Measurements from ENCODE around the gene PNPLA7. TPM values are rescaled to one million over a fixed set of nuclear protein-coding genes. Genes with fewer than 3 reads are reported as not detected.

The PNPLA7 gene
- polyA plus RNA-seq, 1 of the 3 experiments (the other 2 are of a cell fraction): 0.99 TPM

GRCh38 chr9:137580954-137581322, 30.7 kb upstream of the PNPLA7 start:
- no peak for DNase-seq
- POLR2A ChIA-PET: interaction anchor here (0.7 kb wide), 1 partner anchor 11 kb away, joined by 8 read pairs; no protein-coding TSS in a partner anchor
- Histone ChIP-seq H3K4me1 (ENCODE audit: control insufficient read depth in 1 of 2, insufficient read depth in 2 of 2, low read depth in 1 of 2, low read length in 1 of 2) (peaks cover 6 to 14% of the 10 kb centered on the region in 2 experiments; a peak in 3 of 4 replicates), H3K36me3 (replicated peaks in 1 of 2; ENCODE audit: control insufficient read depth in 1 of 2, insufficient read depth in 2 of 2, low read length in 1 of 2) (peaks cover 9 to 50% of the 10 kb centered on the region in 2 experiments), H3K9ac (no peak overlapping the region), H3K79me2 (ENCODE audit: insufficient read depth) (peaks cover 27% of the 10 kb centered on the region), H2AFZ (ENCODE audit: low read depth) (no peak overlapping the region), H3K27me3 (ENCODE audit: insufficient read depth) (no peaks in the 10 kb centered on the region), H3K9me3 (no peaks in the 10 kb centered on the region), H3K9me2 (no peaks in the 10 kb centered on the region), H3K4me2 (no peak overlapping the region), H3F3A (replicated peaks; ENCODE audit: insufficient read depth) (peaks cover 3% of the 10 kb centered on the region), H3K4me3 (ENCODE audit: low read depth in 2 of 2, low read length in 1 of 2) (no peak overlapping the region), H4K20me1 (ENCODE audit: insufficient read depth) (0 out of 2 replicates have a peak, but pooled peaks cover 5% of the 10 kb centered on the region), H3K27ac (ENCODE audit: low read depth in 2 of 2, low read length in 1 of 2) (no peak overlapping the region)
- WGBS (ENCODE audit: low lambda C conversion rate): 100% methylated on average over 1 of the region's 4 CpGs
- CTCF ChIA-PET: interaction anchor here (1.1 to 4.0 kb wide), 2 partner anchors 11 to 22 kb away, joined by 3 to 27 read pairs; partner anchors contain the start of gene ZMYND19
- no peak for TF ChIP-seq MAX (IDR thresholded peaks at IDR 0.05; ENCODE audit: low read depth)
- no peak for TF ChIP-seq CHD2 (IDR thresholded peaks at IDR 0.05; ENCODE audit: low read length, partially characterized antibody)
- no peak for TF ChIP-seq SIN3A (IDR thresholded peaks at IDR 0.05; ENCODE audit: borderline replicate concordance, low read depth, low read length)
- no peak for TF ChIP-seq FOXJ3 (CRISPR knock-in tag; IDR thresholded peaks at IDR 0.05)
- TF ChIP-seq TAF1 (IDR thresholded peaks at IDR 0.05; ENCODE audit: borderline replicate concordance, low read depth, low read length): no peak
- TF ChIP-seq PBX3 (IDR thresholded peaks at IDR 0.05): no peak
- no peak for TF ChIP-seq REST (IDR thresholded peaks at IDR 0.05; ENCODE audit: low read depth, low read length)
- TF ChIP-seq TEAD4 (IDR thresholded peaks at IDR 0.05; ENCODE audit: borderline replicate concordance, insufficient read depth): no peak
- TF ChIP-seq RAD21 (IDR thresholded peaks at IDR 0.05; ENCODE audit: low read length): no peak
- TF ChIP-seq MEF2A (IDR thresholded peaks at IDR 0.05; ENCODE audit: borderline replicate concordance, low read depth): no peak
- TF ChIP-seq FOXM1 (IDR thresholded peaks at IDR 0.05; ENCODE audit: low read depth): no peak
- TF ChIP-seq IRF3 (IDR thresholded peaks at IDR 0.05; ENCODE audit: low read depth, low read length): no peak
- no peak for TF ChIP-seq SMC3 (IDR thresholded peaks at IDR 0.05; ENCODE audit: low read depth, low read length)
- TF ChIP-seq FOSL2 (IDR thresholded peaks at IDR 0.05; ENCODE audit: borderline replicate concordance, low read depth): no peak

All from SK-N-SH (cell line).